Measurements from ENCODE around the gene PRAME. TPM values are rescaled to one million over a fixed set of nuclear protein-coding genes. Genes with fewer than 3 reads are reported as not detected.

Gene PRAME
- total RNA-seq, 4 donors from 2014 or later: not detected

- no peaks in the 10 kb centered on the region for H3K9me3 ChIP-seq
- no peak overlapping the region for H3K27ac ChIP-seq
- H3K36me3 ChIP-seq: no peaks in the 10 kb centered on the region
- no peaks in the 10 kb centered on the region for H3K27me3 ChIP-seq
- H3K4me3 ChIP-seq: no peak overlapping the region
- no peak for TF ChIP-seq POLR2A (IDR thresholded peaks at IDR 0.05)
- TF ChIP-seq, protein P1, sequence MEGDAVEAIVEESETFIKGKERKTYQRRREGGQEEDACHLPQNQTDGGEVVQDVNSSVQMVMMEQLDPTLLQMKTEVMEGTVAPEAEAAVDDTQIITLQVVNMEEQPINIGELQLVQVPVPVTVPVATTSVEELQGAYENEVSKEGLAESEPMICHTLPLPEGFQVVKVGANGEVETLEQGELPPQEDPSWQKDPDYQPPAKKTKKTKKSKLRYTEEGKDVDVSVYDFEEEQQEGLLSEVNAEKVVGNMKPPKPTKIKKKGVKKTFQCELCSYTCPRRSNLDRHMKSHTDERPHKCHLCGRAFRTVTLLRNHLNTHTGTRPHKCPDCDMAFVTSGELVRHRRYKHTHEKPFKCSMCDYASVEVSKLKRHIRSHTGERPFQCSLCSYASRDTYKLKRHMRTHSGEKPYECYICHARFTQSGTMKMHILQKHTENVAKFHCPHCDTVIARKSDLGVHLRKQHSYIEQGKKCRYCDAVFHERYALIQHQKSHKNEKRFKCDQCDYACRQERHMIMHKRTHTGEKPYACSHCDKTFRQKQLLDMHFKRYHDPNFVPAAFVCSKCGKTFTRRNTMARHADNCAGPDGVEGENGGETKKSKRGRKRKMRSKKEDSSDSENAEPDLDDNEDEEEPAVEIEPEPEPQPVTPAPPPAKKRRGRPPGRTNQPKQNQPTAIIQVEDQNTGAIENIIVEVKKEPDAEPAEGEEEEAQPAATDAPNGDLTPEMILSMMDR (IDR thresholded peaks at IDR 0.05): no peak
- no peak for DNase-seq
- no peaks in the 10 kb centered on the region for H3K4me1 ChIP-seq
Measured at GRCh38 chr22:22593250-22593649, 34.2 kb upstream of the PRAME start.

DNA sequence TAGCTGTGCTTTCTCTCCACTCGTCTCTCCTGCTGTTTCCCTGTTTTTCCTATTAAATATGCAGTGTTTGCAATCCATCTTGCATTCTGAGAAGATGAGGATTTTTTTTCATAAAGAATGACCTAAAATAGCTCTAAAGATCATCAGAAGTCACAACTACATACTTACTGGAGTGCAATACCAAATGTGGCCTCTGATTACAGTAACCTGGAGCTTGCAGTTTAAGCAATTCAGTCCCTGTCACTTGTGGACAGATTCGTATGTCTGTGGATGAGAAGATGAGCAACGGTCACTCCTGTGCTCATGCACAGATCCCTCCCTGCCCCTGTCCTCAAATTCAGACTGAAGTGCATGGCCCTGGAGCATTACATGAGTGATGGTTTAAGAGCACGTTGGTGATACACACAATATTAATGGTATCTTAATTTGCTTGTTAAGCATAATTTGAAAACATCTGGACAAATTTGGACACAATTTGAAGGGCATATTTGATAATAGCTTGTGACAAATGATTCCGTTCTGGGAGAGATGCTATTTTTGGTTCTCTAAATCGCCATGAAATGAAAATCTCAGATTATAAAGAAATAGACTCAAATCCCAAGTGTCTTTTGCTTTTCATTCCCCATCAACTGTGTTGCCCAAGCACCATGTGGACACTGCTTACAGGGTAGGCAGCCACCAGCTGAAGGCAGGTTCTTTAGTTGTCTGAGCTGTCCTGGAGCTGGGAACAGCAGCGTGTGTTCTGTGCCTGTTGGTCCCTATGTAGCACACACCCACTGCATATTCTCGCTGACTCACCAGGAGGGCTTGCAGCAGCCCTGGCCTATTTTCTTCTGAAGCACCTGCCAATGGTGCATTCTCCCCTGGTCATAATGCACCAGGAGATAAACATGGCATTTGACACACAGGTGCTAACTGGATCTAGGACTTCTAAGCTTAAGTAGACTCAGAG is 32.6 kb upstream of the PRAME start:
- TF ChIP-seq, protein P1 (IDR thresholded peaks at IDR 0.05): peak in 1 of 6 experiments; percentile 11
- TF ChIP-seq POLR2A (IDR thresholded peaks at IDR 0.05): no peak
- H3K9me3 ChIP-seq: no peaks in the 10 kb centered on the region
- H3K36me3 ChIP-seq: no peaks in the 10 kb centered on the region
- no peak for DNase-seq
- no peak overlapping the region for H3K4me3 ChIP-seq
- no peak overlapping the region for H3K27ac ChIP-seq
- no peaks in the 10 kb centered on the region for H3K27me3 ChIP-seq
- H3K4me1 ChIP-seq: no peaks in the 10 kb centered on the region

GRCh38 chr22:22590136-22590891 is 31.2 kb upstream of the PRAME start:
- Histone ChIP-seq H3K36me3 (no peaks in the 10 kb centered on the region), H3K9me3 (no peaks in the 10 kb centered on the region), H3K4me1 (no peaks in the 10 kb centered on the region), H3K27me3 (no peaks in the 10 kb centered on the region), H3K27ac (no peak overlapping the region), H3K4me3 (no peak overlapping the region)
- no peak for DNase-seq
- TF ChIP-seq POLR2A (IDR thresholded peaks at IDR 0.05): no peak
- TF ChIP-seq, protein P1 (IDR thresholded peaks at IDR 0.05): no peak

- Histone ChIP-seq H3K27ac (peak overlapping the region in 1 of 4 donors; percentile 10), H3K9me3 (no peaks in the 10 kb centered on the region), H3K4me3 (no peak overlapping the region), H3K36me3 (no peaks in the 10 kb centered on the region), H3K4me1 (no peaks in the 10 kb centered on the region), H3K27me3 (no peaks in the 10 kb centered on the region)
- TF ChIP-seq, protein P1 (IDR thresholded peaks at IDR 0.05): no peak
- no peak for DNase-seq
Measured at GRCh38 chr22:22588485-22589164, 29.6 kb upstream of the PRAME start.

DNA sequence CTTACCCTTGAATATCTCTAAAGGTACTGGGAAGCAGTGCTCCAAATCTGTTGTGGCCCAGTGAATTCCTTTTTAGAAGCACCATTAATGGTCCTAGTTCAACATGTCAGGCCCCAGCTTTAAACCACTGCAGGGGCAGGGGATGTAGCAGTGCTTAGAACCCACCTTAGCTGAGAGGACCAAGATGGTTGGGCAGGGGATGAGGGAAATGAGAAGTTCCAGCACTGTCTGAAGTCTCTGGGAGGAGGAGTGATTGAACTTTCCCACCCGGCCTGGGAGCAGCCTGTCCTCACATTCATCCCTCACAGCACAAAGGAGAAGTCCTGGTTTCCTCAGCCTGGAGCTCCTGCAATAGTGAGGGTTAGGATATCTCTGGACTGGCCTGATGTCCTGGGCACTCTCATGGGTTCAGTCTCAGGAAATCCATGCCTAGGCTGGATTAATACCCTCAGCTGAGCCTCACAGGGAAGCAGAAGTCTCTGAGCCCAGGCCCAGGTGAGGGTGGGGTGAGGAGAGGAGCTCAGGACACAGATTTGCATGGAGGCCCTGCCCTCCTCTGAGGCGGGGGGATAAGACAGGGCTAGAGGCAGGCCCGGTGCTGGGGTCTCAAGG is 28.6 kb upstream of the PRAME start:
- no peaks in the 10 kb centered on the region for H3K27me3 ChIP-seq
- H3K27ac ChIP-seq: no peak overlapping the region
- no peaks in the 10 kb centered on the region for H3K4me1 ChIP-seq
- H3K4me3 ChIP-seq: no peak overlapping the region
- H3K9me3 ChIP-seq: no peaks in the 10 kb centered on the region
- no peak for TF ChIP-seq POLR2A (IDR thresholded peaks at IDR 0.05)
- TF ChIP-seq, protein P1 (IDR thresholded peaks at IDR 0.05): no peak
- DNase-seq: no peak
- H3K36me3 ChIP-seq: no peaks in the 10 kb centered on the region

Measured in Peyer's patch (tissue), 4 donors.